GM19328 (cell line): ENCODE measurements around the gene CELSR1.

Experiments used
- ATAC-seq: cut with Tn5 transposase; IDR thresholded peaks from one replicate; pipeline ENCODE4 v1.9.1; 2021; ENCODE audit warnings: mild to moderate bottlenecking, moderate library complexity; ENCODE audit not compliant: unreplicated experiment

The CELSR1 gene

GRCh38 chr22:46557736-46558480 lies 20.5 kb upstream of the CELSR1 start:
- no peak for ATAC-seq

- ATAC-seq = no peak
Observed at GRCh38 chr22:46556775-46557174, 19.4 kb upstream of the CELSR1 start.

GRCh38 chr22:46553189-46553588 lies 15.8 kb upstream of the CELSR1 start:
- no peak for ATAC-seq

GRCh38 chr22:46551996-46552395 lies 14.6 kb upstream of the CELSR1 start:
- no peak for ATAC-seq

GRCh38 chr22:46551321-46551720 lies 13.9 kb upstream of the CELSR1 start:
- ATAC-seq = no peak

- no peak for ATAC-seq
Observed at GRCh38 chr22:46549971-46550641, 12.7 kb upstream of the CELSR1 start.

GRCh38 chr22:46549563-46549840 lies 12.1 kb upstream of the CELSR1 start:
- no peak for ATAC-seq

GRCh38 chr22:46547883-46548244 lies 10.4 kb upstream of the CELSR1 start:
- no peak for ATAC-seq

- no peak for ATAC-seq
Observed at GRCh38 chr22:46547179-46547882, 9.9 kb upstream of the CELSR1 start.

- no peak for ATAC-seq
Observed at GRCh38 chr22:46546466-46547178, 9.2 kb upstream of the CELSR1 start.

- ATAC-seq = no peak
Observed at GRCh38 chr22:46545086-46545792, 7.8 kb upstream of the CELSR1 start.

GRCh38 chr22:46542011-46542985 lies 4.9 kb upstream of the CELSR1 start:
- ATAC-seq = no peak

- no peak for ATAC-seq
Observed at GRCh38 chr22:46541536-46541935, 4.1 kb upstream of the CELSR1 start.

- no peak for ATAC-seq
Observed at GRCh38 chr22:46540874-46541273, 3.5 kb upstream of the CELSR1 start.

GRCh38 chr22:46539169-46539568 lies 1.7 kb upstream of the CELSR1 start:
- no peak for ATAC-seq

GRCh38 chr22:46538814-46539160 lies 1.4 kb upstream of the CELSR1 start:
- ATAC-seq = no peak

- ATAC-seq = no peak
Observed at GRCh38 chr22:46537946-46538813, 760 bp upstream of the CELSR1 start.

- no peak for ATAC-seq
Observed at GRCh38 chr22:46536537-46537224, 739 bp downstream of the CELSR1 start.
